GM10266 (cell line): ENCODE results near the gene AARSD1.

ENCODE experiments used
- DNase-seq: peaks from one replicate; pipeline ENCODE4 v3.0.0; 2012; ENCODE audit errors: extremely low spot score
- CTCF ChIP-seq: IDR thresholded peaks from 2 replicates; pipeline ENCODE4 v1.5.1; 2012; ENCODE audit warnings: mild to moderate bottlenecking, low read depth; ENCODE audit not compliant: control insufficient read depth, insufficient read depth; ENCODE audit errors: missing control alignments

Gene AARSD1

GRCh38 chr17:42908872-42909700, 55.2 kb downstream of the AARSD1 start:
- DNase-seq: no peak
- no peak for TF ChIP-seq CTCF

DNA sequence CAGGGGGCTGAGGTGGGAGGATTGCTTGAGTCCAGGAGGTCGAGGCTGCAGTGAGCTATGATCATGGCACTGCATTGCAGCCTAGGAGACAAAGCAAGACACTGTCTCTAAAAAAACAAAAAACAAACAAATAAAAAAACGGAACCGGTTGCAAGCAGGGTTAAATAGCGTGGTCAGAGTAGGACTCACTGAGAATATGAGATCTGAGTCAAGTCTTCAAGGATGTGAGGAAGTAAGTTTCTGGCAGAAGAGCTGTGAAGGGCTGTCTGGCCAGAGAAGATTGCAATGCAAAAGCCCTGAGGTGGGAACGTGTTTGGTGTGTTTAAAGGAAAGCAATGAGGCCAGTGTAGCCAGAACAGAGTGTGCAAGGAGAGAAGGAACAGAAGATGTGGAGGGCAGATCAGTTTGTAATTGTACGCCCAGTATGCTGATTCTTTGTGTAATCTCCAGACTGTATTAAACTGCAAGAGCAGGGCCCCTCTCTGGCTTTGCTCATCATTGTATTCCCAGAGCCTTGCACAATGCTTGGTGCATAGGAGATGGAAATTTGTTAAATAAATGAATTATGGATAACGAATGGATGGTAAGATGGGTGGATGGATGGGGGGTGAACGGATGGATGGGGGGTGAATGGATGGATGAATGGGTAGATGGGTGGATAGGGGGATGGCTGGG, 57.3 kb downstream of the AARSD1 start:
- no peak for DNase-seq
- no peak for TF ChIP-seq CTCF

GRCh38 chr17:42904110-42904469, 60.2 kb downstream of the AARSD1 start:
- no peak for TF ChIP-seq CTCF
- DNase-seq: no peak

GRCh38 chr17:42901535-42902229, 62.6 kb downstream of the AARSD1 start:
- no peak for TF ChIP-seq CTCF
- DNase-seq: no peak
